Measurements from ENCODE around the gene SART3. TPM values are rescaled to one million over a fixed set of nuclear protein-coding genes. Genes with fewer than 3 reads are reported as not detected.

Gene SART3
- total and polyA plus RNA-seq, 2 of the 13 experiments (the other 11 are each of a cell fraction or from before 2014, with no cell fraction given): 16.1 to 69.9 TPM

DNA sequence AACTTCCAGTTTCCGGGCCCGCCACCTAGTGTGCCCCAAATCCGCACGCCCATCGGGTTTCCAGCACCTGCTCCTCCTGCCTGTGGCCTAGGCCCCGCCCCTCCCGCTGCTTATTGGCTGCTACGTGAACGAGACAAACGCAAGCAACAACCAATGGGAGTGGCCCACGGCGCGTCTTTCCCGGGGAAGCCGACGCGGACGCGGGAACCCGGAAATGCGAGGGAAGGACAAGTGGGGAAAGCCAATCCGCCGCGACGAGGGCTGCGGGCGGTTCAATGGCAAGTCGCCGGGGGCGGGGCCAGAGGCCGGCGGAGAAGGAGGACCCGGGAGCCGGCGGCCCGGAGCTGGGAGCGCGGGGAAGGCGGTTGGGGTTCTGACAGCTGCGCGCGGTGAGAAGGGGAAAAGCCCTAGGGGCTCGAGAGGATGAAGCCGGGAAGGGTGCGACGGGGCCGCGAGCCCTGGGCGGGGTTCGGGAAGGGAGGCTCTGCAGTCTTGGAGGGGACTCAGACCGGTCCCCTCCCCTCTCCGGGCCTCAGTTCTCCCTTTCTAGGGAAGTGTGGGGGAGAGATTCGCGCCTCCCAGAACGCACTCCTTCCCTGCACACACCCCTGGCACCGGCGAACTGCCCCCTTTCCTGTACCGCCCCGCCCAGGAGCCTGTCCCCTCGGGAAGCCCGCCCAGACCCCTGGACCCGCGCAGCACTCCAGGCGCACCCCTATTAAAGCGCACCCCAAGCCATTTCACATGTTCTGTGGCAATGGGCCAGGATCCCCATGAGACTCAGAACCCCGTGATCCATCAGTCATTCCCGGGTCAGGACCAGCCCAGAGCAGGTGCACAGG is 45.8 kb downstream of the SART3 start, which contains the start of gene FICD (continued):
- no peak for TF ChIP-seq FUBP1 (CRISPR knock-in tag; IDR thresholded peaks at IDR 0.05; ENCODE audit: borderline replicate concordance)
- TF ChIP-seq, protein P1, sequence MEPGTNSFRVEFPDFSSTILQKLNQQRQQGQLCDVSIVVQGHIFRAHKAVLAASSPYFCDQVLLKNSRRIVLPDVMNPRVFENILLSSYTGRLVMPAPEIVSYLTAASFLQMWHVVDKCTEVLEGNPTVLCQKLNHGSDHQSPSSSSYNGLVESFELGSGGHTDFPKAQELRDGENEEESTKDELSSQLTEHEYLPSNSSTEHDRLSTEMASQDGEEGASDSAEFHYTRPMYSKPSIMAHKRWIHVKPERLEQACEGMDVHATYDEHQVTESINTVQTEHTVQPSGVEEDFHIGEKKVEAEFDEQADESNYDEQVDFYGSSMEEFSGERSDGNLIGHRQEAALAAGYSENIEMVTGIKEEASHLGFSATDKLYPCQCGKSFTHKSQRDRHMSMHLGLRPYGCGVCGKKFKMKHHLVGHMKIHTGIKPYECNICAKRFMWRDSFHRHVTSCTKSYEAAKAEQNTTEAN (CRISPR knock-in tag; conservative IDR thresholded peaks at IDR 0.05): no peak; the same call in 1 of the 2 replicates
- TF ChIP-seq MTA3 (CRISPR knock-in tag; IDR thresholded peaks at IDR 0.05): no peak
- peak; percentile 35; the same call in 1 of the 2 replicates for TF ChIP-seq HOMEZ (CRISPR knock-in tag; IDR thresholded peaks at IDR 0.05; ENCODE audit: low read depth)
- no peak for TF ChIP-seq PAF1 (CRISPR knock-in tag; IDR thresholded peaks at IDR 0.05)
- no peak for TF ChIP-seq ZFX (CRISPR knock-in tag; IDR thresholded peaks at IDR 0.05; ENCODE audit: low read depth)
- TF ChIP-seq, protein P2, sequence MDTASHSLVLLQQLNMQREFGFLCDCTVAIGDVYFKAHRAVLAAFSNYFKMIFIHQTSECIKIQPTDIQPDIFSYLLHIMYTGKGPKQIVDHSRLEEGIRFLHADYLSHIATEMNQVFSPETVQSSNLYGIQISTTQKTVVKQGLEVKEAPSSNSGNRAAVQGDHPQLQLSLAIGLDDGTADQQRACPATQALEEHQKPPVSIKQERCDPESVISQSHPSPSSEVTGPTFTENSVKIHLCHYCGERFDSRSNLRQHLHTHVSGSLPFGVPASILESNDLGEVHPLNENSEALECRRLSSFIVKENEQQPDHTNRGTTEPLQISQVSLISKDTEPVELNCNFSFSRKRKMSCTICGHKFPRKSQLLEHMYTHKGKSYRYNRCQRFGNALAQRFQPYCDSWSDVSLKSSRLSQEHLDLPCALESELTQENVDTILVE (CRISPR knock-in tag; IDR thresholded peaks at IDR 0.05): no peak
- TF ChIP-seq ZNF713 (CRISPR knock-in tag; IDR thresholded peaks at IDR 0.05): no peak
- 0 out of 2 replicates have a peak, but pooled peaks have one; percentile 29 for TF ChIP-seq FOXJ3 (CRISPR knock-in tag; IDR thresholded peaks at IDR 0.05; ENCODE audit: borderline replicate concordance)
- no peak for TF ChIP-seq MAFG (CRISPR knock-in tag; IDR thresholded peaks at IDR 0.05)
- TF ChIP-seq CEBPG (CRISPR knock-in tag; IDR thresholded peaks at IDR 0.05): no peak
- TF ChIP-seq TCF7L2 (IDR thresholded peaks at IDR 0.05; ENCODE audit: low read depth, low read length): no peak
- no peak for TF ChIP-seq ZSCAN9 (CRISPR knock-in tag; IDR thresholded peaks at IDR 0.05; ENCODE audit: borderline replicate concordance)
- TF ChIP-seq ZNF451 (CRISPR knock-in tag; IDR thresholded peaks at IDR 0.05): no peak; the same call in 1 of the 2 replicates
- TF ChIP-seq RXRB (CRISPR knock-in tag; IDR thresholded peaks at IDR 0.05; ENCODE audit: borderline replicate concordance): 0 out of 2 replicates have a peak, but pooled peaks have one; percentile 14
- TF ChIP-seq FOXP1 (IDR thresholded peaks at IDR 0.05): no peak
- 0 out of 2 replicates have a peak, but pooled peaks have one; percentile 27 for TF ChIP-seq FOXP1 (CRISPR knock-in tag; IDR thresholded peaks at IDR 0.05)
- no peak for TF ChIP-seq ZNF30 (CRISPR knock-in tag; IDR thresholded peaks at IDR 0.05)
- no peak for TF ChIP-seq ZNF670 (CRISPR knock-in tag; IDR thresholded peaks at IDR 0.05; ENCODE audit: borderline replicate concordance)
- TF ChIP-seq, protein P3, sequence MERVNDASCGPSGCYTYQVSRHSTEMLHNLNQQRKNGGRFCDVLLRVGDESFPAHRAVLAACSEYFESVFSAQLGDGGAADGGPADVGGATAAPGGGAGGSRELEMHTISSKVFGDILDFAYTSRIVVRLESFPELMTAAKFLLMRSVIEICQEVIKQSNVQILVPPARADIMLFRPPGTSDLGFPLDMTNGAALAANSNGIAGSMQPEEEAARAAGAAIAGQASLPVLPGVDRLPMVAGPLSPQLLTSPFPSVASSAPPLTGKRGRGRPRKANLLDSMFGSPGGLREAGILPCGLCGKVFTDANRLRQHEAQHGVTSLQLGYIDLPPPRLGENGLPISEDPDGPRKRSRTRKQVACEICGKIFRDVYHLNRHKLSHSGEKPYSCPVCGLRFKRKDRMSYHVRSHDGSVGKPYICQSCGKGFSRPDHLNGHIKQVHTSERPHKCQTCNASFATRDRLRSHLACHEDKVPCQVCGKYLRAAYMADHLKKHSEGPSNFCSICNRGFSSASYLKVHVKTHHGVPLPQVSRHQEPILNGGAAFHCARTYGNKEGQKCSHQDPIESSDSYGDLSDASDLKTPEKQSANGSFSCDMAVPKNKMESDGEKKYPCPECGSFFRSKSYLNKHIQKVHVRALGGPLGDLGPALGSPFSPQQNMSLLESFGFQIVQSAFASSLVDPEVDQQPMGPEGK (CRISPR knock-in tag; IDR thresholded peaks at IDR 0.05): no peak
- no peak for TF ChIP-seq ETV6 (CRISPR knock-in tag; conservative IDR thresholded peaks at IDR 0.05)
- TF ChIP-seq ZSCAN12 (CRISPR knock-in tag; IDR thresholded peaks at IDR 0.05): no peak
- no peak for TF ChIP-seq CBX1 (IDR thresholded peaks at IDR 0.05; ENCODE audit: low read depth)

Measured in HepG2 (cell line).